HepG2 (cell line): ENCODE results near the gene IL17C. TPM values are rescaled to one million over a fixed set of nuclear protein-coding genes. Genes with fewer than 3 reads are reported as not detected.

Experiments
- ATAC-seq: fragments of 200-7000 bp; cut with Tn5 transposase; 3 replicates; pipeline ENCODE4 v1.9.1; 2020; ENCODE audit warnings: mild to moderate bottlenecking, moderate library complexity
- BruUV-seq: library from RNA; stranded (reverse); fragments of 400-500 nt; replicated peaks from 2 replicates; lab custom pipeline; 2021; lab: Mats Ljungman, UMichigan
- CTCF ChIA-PET: fragments of 300-600 bp; formaldehyde crosslinking; extraction: SDS; loops from one replicate; lab custom pipeline; 2021; ENCODE audit warnings: low total read pairs, inconsistent platforms, low intra/inter-chr PET ratio; lab: Yijun Ruan, JAX
- POLR2A ChIA-PET: fragments of 350-600 bp; sonication (Branson Sonifier 250); formaldehyde crosslinking; loops from one replicate; lab custom pipeline; 2020; ENCODE audit warnings: antibody characterized with exemption, inconsistent platforms; lab: Yijun Ruan, JAX
- DNase-seq: peaks from one replicate; pipeline ENCODE4 v3.0.0-alpha.2; 2015; ENCODE audit warnings: low spot score
- FAIRE-seq: peaks from 3 replicates; lab custom pipeline; 2011; peaks lifted over from hg19 to GRCh38; lab: Jason Lieb, UNC
- H2AFZ ChIP-seq: one replicate; pipeline ENCODE4 v1.6.1; 2011; ENCODE audit warnings: low read length, inconsistent platforms
- H3K27ac ChIP-seq: fragments of 300-600 bp; 3 replicates; pipeline ENCODE4 v1.8.0; 2011; ENCODE audit warnings: mixed run types, mild to moderate bottlenecking, mixed read lengths, low read length, inconsistent platforms; ENCODE audit not compliant: insufficient read depth; ENCODE audit errors: extremely low read length
- H3K27me3 ChIP-seq, 2 experiments: fragments of 200-600 bp in 1 of 2; 2 replicates in 1 of 2; 3 replicates in 1 of 2; pipeline versions ENCODE4 v1.6.0 to v1.8.0; 2011; ENCODE audit warnings: low read length in 2 of 2, mild to moderate bottlenecking in 2 of 2, moderate library complexity in 2 of 2, inconsistent platforms in 1 of 2; ENCODE audit not compliant: insufficient read depth in 2 of 2, control insufficient read depth in 1 of 2
- H3K36me3 ChIP-seq, 2 experiments: fragments of 200-600 bp in 1 of 2; replicated peaks in 1 of 2; 2 replicates in 1 of 2; 3 replicates in 1 of 2; pipeline versions ENCODE4 v1.5.1 to v1.8.0; 2011; ENCODE audit warnings: low read length in 2 of 2, inconsistent platforms in 1 of 2; ENCODE audit not compliant: insufficient read depth in 2 of 2, control insufficient read depth in 1 of 2
- H3K4me1 ChIP-seq: 2 replicates; pipeline ENCODE4 v1.5.1; 2012; ENCODE audit warnings: low read length, inconsistent platforms; ENCODE audit not compliant: insufficient read depth
- H3K4me2 ChIP-seq: 2 replicates; pipeline ENCODE4 v1.6.0; 2011; ENCODE audit warnings: low read depth, low read length, inconsistent platforms
- H3K4me3 ChIP-seq, 3 experiments: fragments of 200-600 bp in 1 of 3; sonication (generic), shearing (Covaris generic) in 1 of 3; replicated peaks in 1 of 3; 2 replicates each; pipeline ENCODE4 v1.5.1; 2011 to 2016; ENCODE audit warnings: low read length in 3 of 3, inconsistent platforms in 2 of 3, low read depth in 2 of 3, mild to moderate bottlenecking in 2 of 3, control low read depth in 1 of 3, mixed read lengths in 1 of 3; ENCODE audit not compliant: insufficient read depth in 1 of 3
- H3K79me2 ChIP-seq: one replicate; pipeline ENCODE4 v1.6.1; 2011; ENCODE audit warnings: low read length, inconsistent platforms; ENCODE audit not compliant: insufficient read depth
- H3K9ac ChIP-seq: 2 replicates; pipeline ENCODE4 v1.6.0; 2011; ENCODE audit warnings: mild to moderate bottlenecking, low read depth, low read length, inconsistent platforms; ENCODE audit not compliant: insufficient read depth
- H3K9me3 ChIP-seq: 2 replicates; pipeline ENCODE4 v1.5.1; 2012; ENCODE audit warnings: mild to moderate bottlenecking, low read length
- H4K20me1 ChIP-seq: 2 replicates; pipeline ENCODE4 v1.6.0; 2011; ENCODE audit warnings: inconsistent platforms, mild to moderate bottlenecking, low read length, moderate library complexity; ENCODE audit not compliant: insufficient read depth
- PHF21A ChIP-seq: sonication (generic); formaldehyde crosslinking; IDR thresholded peaks from 2 replicates; pipeline ENCODE4 v1.5.0; 2020; ENCODE audit warnings: mild to moderate bottlenecking, missing genetic modification reagents
- ZSCAN25 ChIP-seq: sonication (generic); formaldehyde crosslinking; IDR thresholded peaks from 2 replicates; pipeline ENCODE4 v1.8.0; 2022; ENCODE audit warnings: mild to moderate bottlenecking, missing genetic modification reagents
- WGBS: methylation state at CpG from one replicate; pipeline ENCODE4 v1.1.6; 2017; ENCODE audit warnings: low lambda C conversion rate; 5-methylcytosine and 5-hydroxymethylcytosine counted together
- in situ Hi-C: cut with HindIII; loops from 2 replicates; pipeline ENCODE4 v1.10.0; 2017; ENCODE audit warnings: low pct_unique_long_range_greater_than_20kb; ENCODE audit not compliant: extremely low pct_ligation_motif_present
- intact Hi-C: fragments of 100-400 bp; cut with micrococcal nuclease; formaldehyde crosslinking; loops from one replicate; pipeline ENCODE4 v1.10.0; 2022; ENCODE audit not compliant: unreplicated experiment
- polyA plus RNA-seq, 8 experiments: library from polyadenylated mRNA; depleted of rRNA in 3 of 8; stranded (reverse) in 7 of 8; unstranded in 1 of 8; fragments of >200 nt; fragmentation: Illumina TruSeq in 4 of 8; extraction: Trizol in 4 of 8; gene quantifications; 2 replicates each; pipeline versions ENCODE4 v1.2.1 to v1.2.3, GENCODE V29; 2011 to 2016; ENCODE audit warnings: low read depth in 4 of 8, missing spikeins in 1 of 8, mixed read lengths in 1 of 8; ENCODE audit not compliant: insufficient read depth in 1 of 8
- total RNA-seq, 5 experiments: library from RNA; depleted of rRNA; stranded (reverse); fragments of >200 nt; fragmentation: Illumina TruSeq; extraction: Trizol; gene quantifications; 2 replicates each; pipeline ENCODE4 v1.2.3, GENCODE V29; 2016; ENCODE audit warnings: low read depth in 1 of 5
- TF ChIP-seq, protein P1 (sequence below): sonication (generic); formaldehyde crosslinking; conservative IDR thresholded peaks from 2 replicates; pipeline ENCODE4 v1.8.0; 2022; ENCODE audit warnings: mild to moderate bottlenecking, moderate library complexity, missing genetic modification reagents

IL17C gene
- total and polyA plus RNA-seq, 2 of the 13 experiments (the other 11 are each of a cell fraction or from before 2014, with no cell fraction given) = not detected

DNA sequence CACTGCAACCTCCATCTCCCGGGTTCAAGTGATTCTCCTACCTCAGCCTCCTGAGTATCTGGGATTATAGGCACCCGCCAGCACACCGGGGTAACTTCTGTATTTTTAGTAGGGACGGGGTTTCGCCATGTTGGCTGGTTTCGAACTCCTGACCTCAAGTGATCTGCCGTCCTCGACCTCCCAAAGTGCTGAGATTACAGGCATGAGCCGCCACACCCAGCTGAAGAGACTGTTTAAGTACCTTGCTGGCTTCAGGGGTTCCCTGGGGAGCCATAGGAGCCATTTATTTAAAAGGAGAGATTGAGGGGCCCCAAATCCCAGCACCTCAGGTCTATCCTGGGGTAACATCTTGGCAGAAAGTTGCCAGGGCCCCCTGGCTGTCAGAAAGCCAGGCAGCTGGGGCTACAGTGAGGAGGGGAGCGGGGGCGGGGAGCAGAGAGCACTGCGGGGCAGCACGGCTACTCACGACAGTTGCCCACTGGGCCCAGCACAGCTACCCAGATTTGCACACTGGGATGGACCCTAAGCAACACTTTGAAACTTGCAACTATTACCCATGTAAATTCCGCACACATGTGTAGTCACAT is 46.3 kb downstream of the IL17C start:
- Histone ChIP-seq H3K36me3 (no peaks in the 10 kb centered on the region), H3K27ac (no peak overlapping the region), H2AFZ (no peak overlapping the region), H3K27me3 (peaks cover 11 to 67% of the 10 kb centered on the region in 2 experiments; a peak in 4 of 5 replicates), H4K20me1 (peaks cover 3% of the 10 kb centered on the region; the same call in 1 of the 2 replicates), H3K4me1 (peaks cover 66% of the 10 kb centered on the region), H3K9me3 (no peaks in the 10 kb centered on the region), H3K9ac (no peak overlapping the region), H3K4me3 (no peak overlapping the region), H3K79me2 (no peaks in the 10 kb centered on the region), H3K4me2 (peak overlapping the region; percentile 91; the same call in 1 of the 2 replicates)
- in situ Hi-C loops = no loop called here
- TF ChIP-seq PHF21A (no peak), ZSCAN25 (CRISPR knock-in tag) (no peak)
- TF ChIP-seq, protein P1, sequence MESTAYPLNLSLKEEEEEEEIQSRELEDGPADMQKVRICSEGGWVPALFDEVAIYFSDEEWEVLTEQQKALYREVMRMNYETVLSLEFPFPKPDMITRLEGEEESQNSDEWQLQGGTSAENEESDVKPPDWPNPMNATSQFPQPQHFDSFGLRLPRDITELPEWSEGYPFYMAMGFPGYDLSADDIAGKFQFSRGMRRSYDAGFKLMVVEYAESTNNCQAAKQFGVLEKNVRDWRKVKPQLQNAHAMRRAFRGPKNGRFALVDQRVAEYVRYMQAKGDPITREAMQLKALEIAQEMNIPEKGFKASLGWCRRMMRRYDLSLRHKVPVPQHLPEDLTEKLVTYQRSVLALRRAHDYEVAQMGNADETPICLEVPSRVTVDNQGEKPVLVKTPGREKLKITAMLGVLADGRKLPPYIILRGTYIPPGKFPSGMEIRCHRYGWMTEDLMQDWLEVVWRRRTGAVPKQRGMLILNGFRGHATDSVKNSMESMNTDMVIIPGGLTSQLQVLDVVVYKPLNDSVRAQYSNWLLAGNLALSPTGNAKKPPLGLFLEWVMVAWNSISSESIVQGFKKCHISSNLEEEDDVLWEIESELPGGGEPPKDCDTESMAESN (CRISPR knock-in tag) = 0 out of 2 replicates have a peak, but pooled peaks have one; percentile 28
- ATAC-seq (no peak), FAIRE-seq (no peak), DNase-seq (no peak)
- intact Hi-C loops = loop anchor here (2.0 kb wide), 1 partner anchor 34 kb away; the partner anchor contains the start of gene CYBA
- no TSS peak for BruUV-seq
- WGBS = 38% methylated on average over 10 of the region's 15 CpGs
- ChIA-PET POLR2A (interaction anchor here (1.5 kb wide), 1 partner anchor 22 kb away, joined by 7 read pairs; the partner anchor contains the start of gene MVD), CTCF (no interaction called here)
